NCI-H524 treated with DMSO at 0.1 percent for 48 hours (cell line): ENCODE measurements around the gene IL17REL.

Experiments used
- DNase-seq: peaks from one replicate; lab custom pipeline; 2025; lab: John Stamatoyannopoulos, UW

IL17REL gene

GRCh38 chr22:50022171-50022819 lies 9.7 kb upstream of the IL17REL start:
- no peak for DNase-seq

- DNase-seq, result no peak
Observed at GRCh38 chr22:50020606-50021005, 8.0 kb upstream of the IL17REL start.

- no peak for DNase-seq
Observed at GRCh38 chr22:50019316-50019715, 6.8 kb upstream of the IL17REL start.

GRCh38 chr22:50018608-50019285 lies 6.2 kb upstream of the IL17REL start:
- DNase-seq, result no peak

- no peak for DNase-seq
Observed at GRCh38 chr22:50017701-50018224, 5.2 kb upstream of the IL17REL start.

- DNase-seq, result no peak
Observed at GRCh38 chr22:50016988-50017700, 4.6 kb upstream of the IL17REL start.

- DNase-seq, result no peak
Observed at GRCh38 chr22:50016308-50016987, 3.9 kb upstream of the IL17REL start.

- DNase-seq, result no peak
Observed at GRCh38 chr22:50015451-50016307, 3.1 kb upstream of the IL17REL start.

- DNase-seq, result no peak
Observed at GRCh38 chr22:50014655-50015401, 2.3 kb upstream of the IL17REL start.

GRCh38 chr22:50014053-50014501 lies 1.5 kb upstream of the IL17REL start:
- DNase-seq, result no peak

GRCh38 chr22:50011447-50012210 lies 936 bp downstream of the IL17REL start:
- no peak for DNase-seq

- no peak for DNase-seq
Observed at GRCh38 chr22:50010676-50011446, 1.7 kb downstream of the IL17REL start.

- no peak for DNase-seq
Observed at GRCh38 chr22:50009765-50010675, 2.5 kb downstream of the IL17REL start.

GRCh38 chr22:50009251-50009650 lies 3.3 kb downstream of the IL17REL start:
- DNase-seq, result no peak

GRCh38 chr22:50008151-50009040 lies 4.2 kb downstream of the IL17REL start:
- DNase-seq, result no peak

GRCh38 chr22:50007057-50007511 lies 5.5 kb downstream of the IL17REL start:
- no peak for DNase-seq

- no peak for DNase-seq
Observed at GRCh38 chr22:50004918-50005317, 7.6 kb downstream of the IL17REL start.
